ENCODE data around the gene DBN1. TPM values are rescaled to one million over a fixed set of nuclear protein-coding genes. Genes with fewer than 3 reads are reported as not detected.

Gene DBN1
- total and polyA plus RNA-seq, 2 of the 8 experiments (the other 6 are each of a cell fraction or from before 2014, with no cell fraction given) = 168 to 333 TPM

DNA sequence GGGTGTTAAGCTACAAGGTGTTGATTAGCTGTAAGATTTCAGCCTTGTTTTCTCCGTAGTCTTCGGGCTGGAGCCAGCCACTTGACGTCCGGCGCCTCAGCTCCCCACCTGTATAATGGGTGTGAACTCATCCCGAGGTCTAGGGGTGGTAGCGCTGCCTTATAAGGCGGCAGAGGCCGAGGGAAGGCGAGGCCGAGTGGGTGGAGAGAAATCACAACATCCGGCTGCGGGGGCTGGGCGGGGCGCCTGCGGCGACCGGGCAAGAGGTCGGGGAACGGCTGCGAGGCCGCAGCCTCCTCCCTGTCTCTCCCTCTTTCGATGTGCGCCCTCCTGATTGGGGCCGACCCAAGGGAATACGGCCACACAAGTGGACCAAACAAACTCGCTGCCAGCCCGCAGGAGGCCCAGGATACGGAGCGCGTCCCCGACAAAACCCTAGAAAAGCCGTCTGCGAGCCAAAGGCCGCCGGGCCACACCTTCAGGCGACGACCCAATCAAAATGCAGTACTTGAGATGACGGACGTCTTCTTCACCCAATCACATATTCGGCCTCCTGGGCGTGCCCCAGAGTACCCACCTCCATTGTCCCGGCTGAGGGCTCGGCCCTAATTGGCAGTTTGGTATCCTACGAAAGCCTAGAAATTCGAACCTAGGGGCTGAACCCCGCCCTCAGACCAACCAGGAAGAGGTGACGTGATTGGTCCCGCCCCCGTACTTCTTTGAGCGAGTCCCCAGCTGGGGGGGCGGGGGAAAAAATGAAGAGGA is 47.5 kb downstream of the DBN1 start (continued):
- TF ChIP-seq, protein P1, sequence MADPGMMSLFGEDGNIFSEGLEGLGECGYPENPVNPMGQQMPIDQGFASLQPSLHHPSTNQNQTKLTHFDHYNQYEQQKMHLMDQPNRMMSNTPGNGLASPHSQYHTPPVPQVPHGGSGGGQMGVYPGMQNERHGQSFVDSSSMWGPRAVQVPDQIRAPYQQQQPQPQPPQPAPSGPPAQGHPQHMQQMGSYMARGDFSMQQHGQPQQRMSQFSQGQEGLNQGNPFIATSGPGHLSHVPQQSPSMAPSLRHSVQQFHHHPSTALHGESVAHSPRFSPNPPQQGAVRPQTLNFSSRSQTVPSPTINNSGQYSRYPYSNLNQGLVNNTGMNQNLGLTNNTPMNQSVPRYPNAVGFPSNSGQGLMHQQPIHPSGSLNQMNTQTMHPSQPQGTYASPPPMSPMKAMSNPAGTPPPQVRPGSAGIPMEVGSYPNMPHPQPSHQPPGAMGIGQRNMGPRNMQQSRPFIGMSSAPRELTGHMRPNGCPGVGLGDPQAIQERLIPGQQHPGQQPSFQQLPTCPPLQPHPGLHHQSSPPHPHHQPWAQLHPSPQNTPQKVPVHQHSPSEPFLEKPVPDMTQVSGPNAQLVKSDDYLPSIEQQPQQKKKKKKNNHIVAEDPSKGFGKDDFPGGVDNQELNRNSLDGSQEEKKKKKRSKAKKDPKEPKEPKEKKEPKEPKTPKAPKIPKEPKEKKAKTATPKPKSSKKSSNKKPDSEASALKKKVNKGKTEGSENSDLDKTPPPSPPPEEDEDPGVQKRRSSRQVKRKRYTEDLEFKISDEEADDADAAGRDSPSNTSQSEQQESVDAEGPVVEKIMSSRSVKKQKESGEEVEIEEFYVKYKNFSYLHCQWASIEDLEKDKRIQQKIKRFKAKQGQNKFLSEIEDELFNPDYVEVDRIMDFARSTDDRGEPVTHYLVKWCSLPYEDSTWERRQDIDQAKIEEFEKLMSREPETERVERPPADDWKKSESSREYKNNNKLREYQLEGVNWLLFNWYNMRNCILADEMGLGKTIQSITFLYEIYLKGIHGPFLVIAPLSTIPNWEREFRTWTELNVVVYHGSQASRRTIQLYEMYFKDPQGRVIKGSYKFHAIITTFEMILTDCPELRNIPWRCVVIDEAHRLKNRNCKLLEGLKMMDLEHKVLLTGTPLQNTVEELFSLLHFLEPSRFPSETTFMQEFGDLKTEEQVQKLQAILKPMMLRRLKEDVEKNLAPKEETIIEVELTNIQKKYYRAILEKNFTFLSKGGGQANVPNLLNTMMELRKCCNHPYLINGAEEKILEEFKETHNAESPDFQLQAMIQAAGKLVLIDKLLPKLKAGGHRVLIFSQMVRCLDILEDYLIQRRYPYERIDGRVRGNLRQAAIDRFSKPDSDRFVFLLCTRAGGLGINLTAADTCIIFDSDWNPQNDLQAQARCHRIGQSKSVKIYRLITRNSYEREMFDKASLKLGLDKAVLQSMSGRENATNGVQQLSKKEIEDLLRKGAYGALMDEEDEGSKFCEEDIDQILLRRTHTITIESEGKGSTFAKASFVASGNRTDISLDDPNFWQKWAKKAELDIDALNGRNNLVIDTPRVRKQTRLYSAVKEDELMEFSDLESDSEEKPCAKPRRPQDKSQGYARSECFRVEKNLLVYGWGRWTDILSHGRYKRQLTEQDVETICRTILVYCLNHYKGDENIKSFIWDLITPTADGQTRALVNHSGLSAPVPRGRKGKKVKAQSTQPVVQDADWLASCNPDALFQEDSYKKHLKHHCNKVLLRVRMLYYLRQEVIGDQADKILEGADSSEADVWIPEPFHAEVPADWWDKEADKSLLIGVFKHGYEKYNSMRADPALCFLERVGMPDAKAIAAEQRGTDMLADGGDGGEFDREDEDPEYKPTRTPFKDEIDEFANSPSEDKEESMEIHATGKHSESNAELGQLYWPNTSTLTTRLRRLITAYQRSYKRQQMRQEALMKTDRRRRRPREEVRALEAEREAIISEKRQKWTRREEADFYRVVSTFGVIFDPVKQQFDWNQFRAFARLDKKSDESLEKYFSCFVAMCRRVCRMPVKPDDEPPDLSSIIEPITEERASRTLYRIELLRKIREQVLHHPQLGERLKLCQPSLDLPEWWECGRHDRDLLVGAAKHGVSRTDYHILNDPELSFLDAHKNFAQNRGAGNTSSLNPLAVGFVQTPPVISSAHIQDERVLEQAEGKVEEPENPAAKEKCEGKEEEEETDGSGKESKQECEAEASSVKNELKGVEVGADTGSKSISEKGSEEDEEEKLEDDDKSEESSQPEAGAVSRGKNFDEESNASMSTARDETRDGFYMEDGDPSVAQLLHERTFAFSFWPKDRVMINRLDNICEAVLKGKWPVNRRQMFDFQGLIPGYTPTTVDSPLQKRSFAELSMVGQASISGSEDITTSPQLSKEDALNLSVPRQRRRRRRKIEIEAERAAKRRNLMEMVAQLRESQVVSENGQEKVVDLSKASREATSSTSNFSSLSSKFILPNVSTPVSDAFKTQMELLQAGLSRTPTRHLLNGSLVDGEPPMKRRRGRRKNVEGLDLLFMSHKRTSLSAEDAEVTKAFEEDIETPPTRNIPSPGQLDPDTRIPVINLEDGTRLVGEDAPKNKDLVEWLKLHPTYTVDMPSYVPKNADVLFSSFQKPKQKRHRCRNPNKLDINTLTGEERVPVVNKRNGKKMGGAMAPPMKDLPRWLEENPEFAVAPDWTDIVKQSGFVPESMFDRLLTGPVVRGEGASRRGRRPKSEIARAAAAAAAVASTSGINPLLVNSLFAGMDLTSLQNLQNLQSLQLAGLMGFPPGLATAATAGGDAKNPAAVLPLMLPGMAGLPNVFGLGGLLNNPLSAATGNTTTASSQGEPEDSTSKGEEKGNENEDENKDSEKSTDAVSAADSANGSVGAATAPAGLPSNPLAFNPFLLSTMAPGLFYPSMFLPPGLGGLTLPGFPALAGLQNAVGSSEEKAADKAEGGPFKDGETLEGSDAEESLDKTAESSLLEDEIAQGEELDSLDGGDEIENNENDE (IDR thresholded peaks at IDR 0.05; ENCODE audit: insufficient replicate concordance, low read length) = no peak
- no peak for TF ChIP-seq TCF12 (IDR thresholded peaks at IDR 0.05; ENCODE audit: low read depth, low read length)
- TF ChIP-seq POLR2A (IDR thresholded peaks at IDR 0.05; ENCODE audit: control extremely low read depth in 1 of 2, low read depth in 2 of 2, low read length in 2 of 2) = peak in 1 of 2 experiments; percentile 95; a peak in 2 of 3 replicates
- TF ChIP-seq SP2 (IDR thresholded peaks at IDR 0.05; ENCODE audit: low read length) = peak; percentile 78
- no peak for TF ChIP-seq RXRA (IDR thresholded peaks at IDR 0.05; ENCODE audit: insufficient read depth, low read depth, low read length)
- no peak for TF ChIP-seq YY1 (IDR thresholded peaks at IDR 0.05; ENCODE audit: low read depth, low read length)
- no peak for TF ChIP-seq RAD21 (IDR thresholded peaks at IDR 0.05 in 1 of 2, conservative IDR thresholded peaks at IDR 0.05 in 1 of 2; ENCODE audit: low read depth in 2 of 2, low read length in 2 of 2)
- TF ChIP-seq KDM1A (IDR thresholded peaks at IDR 0.05; ENCODE audit: borderline replicate concordance, low read length) = peak; percentile 100
- TF ChIP-seq, protein P2, sequence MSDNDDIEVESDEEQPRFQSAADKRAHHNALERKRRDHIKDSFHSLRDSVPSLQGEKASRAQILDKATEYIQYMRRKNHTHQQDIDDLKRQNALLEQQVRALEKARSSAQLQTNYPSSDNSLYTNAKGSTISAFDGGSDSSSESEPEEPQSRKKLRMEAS (IDR thresholded peaks at IDR 0.05) = peak; percentile 70; the same call in 1 of the 2 replicates
- peak; percentile 37 for TF ChIP-seq TAF7 (optimal IDR thresholded peaks at IDR 0.05; ENCODE audit: borderline replicate concordance, low read depth, low read length)
